Activated gamma-delta T cell treated with Interleukin-2 at 50 U/mL for 16 hours (primary cell): ENCODE measurements around the gene KCNJ4.

Experiments
- DNase-seq: peaks from one replicate; pipeline ENCODE4 v3.0.0-alpha.2; 2020

The KCNJ4 gene

GRCh38 chr22:38451864-38452263 is 3.1 kb downstream of the KCNJ4 start:
- no peak for DNase-seq

GRCh38 chr22:38451404-38451803 is 3.6 kb downstream of the KCNJ4 start:
- no peak for DNase-seq

GRCh38 chr22:38450234-38450797 is 4.7 kb downstream of the KCNJ4 start:
- DNase-seq, result no peak

GRCh38 chr22:38449776-38450175 is 5.2 kb downstream of the KCNJ4 start:
- DNase-seq, result no peak

- DNase-seq, result no peak
Observed at GRCh38 chr22:38448945-38449745, 5.9 kb downstream of the KCNJ4 start.

DNA sequence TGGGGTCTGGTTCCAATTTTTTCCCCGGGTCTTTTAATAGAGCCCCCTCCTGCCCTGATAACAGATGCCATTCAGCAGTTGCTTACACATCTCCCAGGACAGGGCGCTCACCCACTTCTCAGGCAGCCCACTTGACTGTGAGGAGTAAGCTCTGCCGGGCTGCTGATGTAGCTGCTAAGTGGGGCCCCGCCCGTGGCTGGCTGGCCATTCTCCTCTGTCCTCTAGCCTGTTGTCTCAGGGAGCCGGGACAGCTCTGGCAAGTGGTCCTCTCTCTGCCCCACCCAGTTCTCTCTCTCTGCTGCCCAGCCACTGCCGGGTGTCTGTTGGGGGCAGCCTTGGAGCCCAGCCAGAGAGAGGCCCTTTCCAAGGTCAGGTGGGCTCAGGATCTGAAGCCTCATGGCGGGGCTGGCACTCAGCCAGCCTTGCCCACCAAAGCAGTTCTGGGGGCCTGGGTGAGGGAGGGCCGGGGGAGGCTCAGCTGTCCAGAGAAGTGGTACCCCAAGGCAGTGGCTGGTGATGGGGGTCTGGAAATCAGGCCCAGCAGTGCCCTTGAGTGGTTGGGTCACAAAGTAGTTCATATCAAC is 8.9 kb downstream of the KCNJ4 start:
- no peak for DNase-seq

- DNase-seq, result no peak
Observed at GRCh38 chr22:38444783-38445182, 10.2 kb downstream of the KCNJ4 start.

- no peak for DNase-seq
Observed at GRCh38 chr22:38443628-38444521, 11.1 kb downstream of the KCNJ4 start.

DNA sequence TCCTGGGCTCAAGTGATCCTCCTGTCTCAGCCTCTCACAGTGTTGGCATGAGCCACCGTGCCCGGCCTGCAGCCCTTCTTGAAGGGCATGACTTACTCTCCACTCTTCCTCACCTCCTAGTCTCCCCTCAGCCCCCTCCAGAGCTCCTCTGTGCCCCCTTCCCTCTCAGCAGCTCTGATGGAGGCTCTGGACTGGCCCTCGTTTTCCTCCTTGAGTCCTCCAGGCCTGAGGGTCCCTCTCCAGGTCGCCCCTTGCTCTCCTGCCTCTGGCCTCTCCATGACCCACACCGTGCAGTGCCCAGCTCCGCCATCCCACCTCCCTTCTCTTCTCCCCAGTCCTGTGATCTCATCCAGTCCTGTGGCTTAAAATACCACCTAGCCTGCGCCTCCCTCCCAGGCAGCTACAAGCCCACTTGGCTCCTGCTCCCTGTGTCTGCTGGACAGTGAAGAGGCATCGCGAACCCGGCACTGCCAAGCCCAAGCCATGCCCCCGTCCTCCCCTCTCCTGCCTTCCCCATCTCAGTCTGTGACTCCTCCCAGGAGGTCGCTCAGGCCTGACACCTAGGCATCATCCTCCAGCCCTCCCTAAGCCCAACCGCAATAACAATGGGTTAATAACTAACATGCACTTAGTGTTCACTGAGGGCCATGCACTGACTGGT is 11.9 kb downstream of the KCNJ4 start:
- DNase-seq, result no peak

DNA sequence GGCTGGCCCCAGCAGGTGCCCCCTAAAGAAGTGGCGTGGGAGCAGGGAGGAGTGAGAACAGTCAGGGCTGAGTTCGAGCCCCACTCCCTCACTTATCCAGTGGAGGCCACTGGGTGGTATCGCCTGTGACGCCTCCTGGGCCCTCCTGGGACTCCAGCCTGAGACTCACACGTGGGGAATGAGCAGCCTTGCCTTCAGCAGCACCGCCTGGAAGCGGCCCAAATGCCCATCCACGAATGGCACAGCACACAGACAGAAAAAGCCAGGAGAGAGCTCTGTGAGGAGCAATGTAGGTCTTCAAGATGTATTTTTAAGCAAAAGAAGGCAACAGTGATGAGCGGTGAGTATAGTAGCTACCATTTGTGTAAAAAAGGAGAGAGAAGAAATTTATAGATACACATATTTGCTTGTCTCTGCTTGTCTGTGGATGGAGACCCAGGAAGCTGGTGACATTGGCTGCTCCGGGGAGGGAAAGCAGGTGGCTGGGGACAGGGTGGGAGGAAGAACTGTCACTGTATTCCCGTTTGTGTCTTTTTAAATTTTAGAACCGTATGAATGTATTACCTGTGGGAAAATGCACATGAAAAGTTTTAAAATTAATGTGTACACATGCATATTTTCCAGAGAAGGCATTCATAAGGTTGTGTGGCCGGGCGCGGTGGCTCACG is 13.2 kb downstream of the KCNJ4 start:
- no peak for DNase-seq

- DNase-seq, result no peak
Observed at GRCh38 chr22:38440747-38441350, 14.2 kb downstream of the KCNJ4 start.

GRCh38 chr22:38437416-38437815 is 17.6 kb downstream of the KCNJ4 start:
- DNase-seq, result no peak

- DNase-seq, result no peak
Observed at GRCh38 chr22:38436629-38437395, 18.2 kb downstream of the KCNJ4 start.

GRCh38 chr22:38435965-38436364 is 19.0 kb downstream of the KCNJ4 start:
- DNase-seq, result no peak

- DNase-seq, result no peak
Observed at GRCh38 chr22:38435010-38435409, 20.0 kb downstream of the KCNJ4 start.

GRCh38 chr22:38433871-38434270 is 21.1 kb downstream of the KCNJ4 start:
- DNase-seq, result no peak

GRCh38 chr22:38432264-38432663 is 22.7 kb downstream of the KCNJ4 start:
- DNase-seq, result no peak

DNA sequence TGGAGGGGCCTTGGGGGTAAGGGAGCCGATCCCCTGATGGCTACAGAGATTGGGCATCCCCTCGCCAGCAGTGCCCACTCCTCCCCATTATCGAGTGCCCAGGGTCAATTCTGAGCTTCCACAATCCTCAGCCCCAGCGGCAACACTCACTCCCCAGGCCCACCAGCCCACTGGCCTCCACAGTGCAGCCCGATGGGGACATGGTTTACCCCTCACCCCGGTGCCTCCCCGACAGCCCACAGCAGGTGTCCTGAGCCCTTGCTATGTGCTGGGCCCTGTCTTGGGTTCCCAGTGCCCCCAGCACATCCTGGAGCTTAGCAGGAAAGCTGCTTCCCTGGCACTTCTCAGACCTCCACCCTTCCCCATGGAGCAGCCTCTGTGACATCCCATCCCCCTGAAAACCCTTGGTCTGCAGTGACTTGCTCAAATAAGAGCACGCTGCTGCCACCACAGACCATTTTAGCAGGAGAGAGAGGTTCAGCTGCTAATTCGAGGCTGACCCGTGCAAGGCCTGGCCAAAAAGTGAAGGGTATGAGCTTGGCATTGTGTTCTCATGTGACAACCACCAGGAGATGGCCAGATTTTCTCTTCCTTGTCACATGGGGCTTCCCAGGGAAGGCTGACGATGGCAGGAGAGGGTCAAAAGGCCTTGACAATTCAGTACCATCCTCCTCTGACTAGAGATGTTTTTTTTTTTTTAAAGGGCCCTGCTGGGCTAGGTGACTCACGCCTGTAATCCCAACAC is 23.6 kb downstream of the KCNJ4 start:
- no peak for DNase-seq

GRCh38 chr22:38429499-38430068 is 25.4 kb downstream of the KCNJ4 start:
- no peak for DNase-seq

- no peak for DNase-seq
Observed at GRCh38 chr22:38428714-38429113, 26.3 kb downstream of the KCNJ4 start.
